ENCODE measurements around the gene ERN1. TPM values are rescaled to one million over a fixed set of nuclear protein-coding genes. Genes with fewer than 3 reads are reported as not detected.

The ERN1 gene
- total and polyA plus RNA-seq, 2 of the 13 experiments (the other 11 are each of a cell fraction or from before 2014, with no cell fraction given) = 6.0 to 12.7 TPM

- TF ChIP-seq ZNF556 (CRISPR knock-in tag; IDR thresholded peaks at IDR 0.05; ENCODE audit: borderline replicate concordance) = no peak
- no peak; the same call in 1 of the 2 replicates for TF ChIP-seq GABPB1 (CRISPR knock-in tag; IDR thresholded peaks at IDR 0.05)
- TF ChIP-seq PAWR (CRISPR knock-in tag; IDR thresholded peaks at IDR 0.05; ENCODE audit: borderline replicate concordance) = no peak
- peak; percentile 20; the same call in 1 of the 2 replicates for TF ChIP-seq HOXA3 (CRISPR knock-in tag; IDR thresholded peaks at IDR 0.05)
- peak; percentile 53; the same call in 1 of the 2 replicates for TF ChIP-seq SP4 (CRISPR knock-in tag; IDR thresholded peaks at IDR 0.05)
- TF ChIP-seq ZNF33A (CRISPR knock-in tag; IDR thresholded peaks at IDR 0.05; ENCODE audit: borderline replicate concordance) = no peak
- TF ChIP-seq ZNF263 (CRISPR knock-in tag; IDR thresholded peaks at IDR 0.05) = 0 out of 2 replicates have a peak, but pooled peaks have one; percentile 14
- TF ChIP-seq GATAD1 (CRISPR knock-in tag; IDR thresholded peaks at IDR 0.05) = no peak
- no peak for TF ChIP-seq ZNF737 (CRISPR knock-in tag; IDR thresholded peaks at IDR 0.05; ENCODE audit: borderline replicate concordance)
- peak; percentile 63; the same call in 1 of the 2 replicates for TF ChIP-seq PHF21A (CRISPR knock-in tag; IDR thresholded peaks at IDR 0.05)
- no peak for TF ChIP-seq NFE2L2 (IDR thresholded peaks at IDR 0.05; ENCODE audit: low read length)
- TF ChIP-seq PHF5A (CRISPR knock-in tag; IDR thresholded peaks at IDR 0.05; ENCODE audit: low read depth, unreplicated experiment) = no peak
- TF ChIP-seq CREM (IDR thresholded peaks at IDR 0.05) = peak; percentile 34; the same call in 1 of the 2 replicates
- TF ChIP-seq CREM (CRISPR knock-in tag; IDR thresholded peaks at IDR 0.05) = no peak
- TF ChIP-seq ZNF350 (CRISPR knock-in tag; IDR thresholded peaks at IDR 0.05; ENCODE audit: borderline replicate concordance, low read depth) = peak; percentile 47; the same call in 1 of the 2 replicates
- TF ChIP-seq SNAI1 (CRISPR knock-in tag; IDR thresholded peaks at IDR 0.05; ENCODE audit: borderline replicate concordance) = no peak
- TF ChIP-seq ATF1 (CRISPR knock-in tag; IDR thresholded peaks at IDR 0.05) = no peak
- no peak for TF ChIP-seq ZNF598 (CRISPR knock-in tag; IDR thresholded peaks at IDR 0.05; ENCODE audit: borderline replicate concordance)
- peak; percentile 30 for TF ChIP-seq ZFY (CRISPR knock-in tag; IDR thresholded peaks at IDR 0.05)
- no peak for TF ChIP-seq ZFP91 (CRISPR knock-in tag; IDR thresholded peaks at IDR 0.05; ENCODE audit: borderline replicate concordance)
- TF ChIP-seq ZKSCAN5 (CRISPR knock-in tag; IDR thresholded peaks at IDR 0.05) = peak; percentile 59; the same call in 1 of the 2 replicates
- peak; percentile 52 for TF ChIP-seq TEAD3 (CRISPR knock-in tag; optimal IDR thresholded peaks at IDR 0.05; ENCODE audit: borderline replicate concordance)
- no peak for TF ChIP-seq ZNF460 (CRISPR knock-in tag; IDR thresholded peaks at IDR 0.05; ENCODE audit: borderline replicate concordance)
- peak; percentile 67 for TF ChIP-seq HMG20A (CRISPR knock-in tag; IDR thresholded peaks at IDR 0.05; ENCODE audit: borderline replicate concordance)
- TF ChIP-seq ZNF235 (CRISPR knock-in tag; IDR thresholded peaks at IDR 0.05; ENCODE audit: borderline replicate concordance) = no peak
- no peak for TF ChIP-seq SMYD3 (CRISPR knock-in tag; IDR thresholded peaks at IDR 0.05)
- no peak for TF ChIP-seq ZNF296 (CRISPR knock-in tag; conservative IDR thresholded peaks at IDR 0.05)
- TF ChIP-seq ZNF280D (CRISPR knock-in tag; IDR thresholded peaks at IDR 0.05) = no peak
These were observed 45.6 kb downstream of the ERN1 start (continued) for GRCh38 chr17:64084086-64084939.

All from HepG2 (cell line).